Measurements from ENCODE around the gene ITIH5. TPM values are rescaled to one million over a fixed set of nuclear protein-coding genes. Genes with fewer than 3 reads are reported as not detected.

Gene ITIH5
- total RNA-seq, 1 donor from 2014 or later: not detected

- H3K9me3 Mint-ChIP-seq: no peaks in the 10 kb centered on the region
- peak overlapping the region; percentile 74 for H3K4me3 Mint-ChIP-seq
- intact Hi-C loops (cut with micrococcal nuclease): loop anchor here (5.0 kb wide), 1 partner anchor 140 kb away; no protein-coding TSS in a partner anchor
- ATAC-seq (ENCODE audit: low read depth) (peak; percentile 49), DNase-seq (no peak)
- no peaks in the 10 kb centered on the region for H3K36me3 Mint-ChIP-seq (ENCODE audit: low read depth)
- POLR2A ChIA-PET: interaction anchor here (0.6 kb wide), 1 partner anchor 104 kb away, joined by 5 read pairs; no protein-coding TSS in a partner anchor
- H3K4me1 Mint-ChIP-seq: peaks cover 14% of the 10 kb centered on the region
- peaks cover 46% of the 10 kb centered on the region for H3K27me3 Mint-ChIP-seq
- CTCF ChIA-PET: no interaction called here
- no peak overlapping the region for H3K27ac Mint-ChIP-seq
- TF ChIP-seq CTCF (IDR thresholded peaks at IDR 0.05): no peak
These were observed 736 bp upstream of the ITIH5 start for GRCh38 chr10:7667262-7668141.

GRCh38 chr10:7665767-7666166 is 999 bp downstream of the ITIH5 start:
- ChIA-PET POLR2A (no interaction called here), CTCF (interaction anchor here (1.1 kb wide), 1 partner anchor 21 kb away, joined by 5 read pairs; no protein-coding TSS in a partner anchor)
- DNase-seq: no peak
- peak overlapping the region; percentile 75 for H3K4me3 Mint-ChIP-seq
- H3K27me3 Mint-ChIP-seq: peaks cover 50% of the 10 kb centered on the region
- TF ChIP-seq CTCF (IDR thresholded peaks at IDR 0.05): no peak
- peaks cover 14% of the 10 kb centered on the region for H3K4me1 Mint-ChIP-seq
- no peaks in the 10 kb centered on the region for H3K36me3 Mint-ChIP-seq (ENCODE audit: low read depth)
- no peak overlapping the region for H3K27ac Mint-ChIP-seq
- intact Hi-C loops (cut with micrococcal nuclease): loop anchor here (5.0 kb wide), 1 partner anchor 138 kb away; no protein-coding TSS in a partner anchor
- H3K9me3 Mint-ChIP-seq: no peaks in the 10 kb centered on the region
- no peak for ATAC-seq (ENCODE audit: low read depth)

- POLR2A ChIA-PET: interaction anchor here (0.7 kb wide), 1 partner anchor 99 kb away, joined by 3 read pairs; no protein-coding TSS in a partner anchor
- H3K4me3 Mint-ChIP-seq: no peak overlapping the region
- peaks cover 49% of the 10 kb centered on the region for H3K27me3 Mint-ChIP-seq
- TF ChIP-seq CTCF (IDR thresholded peaks at IDR 0.05): no peak
- DNase-seq (no peak), ATAC-seq (ENCODE audit: low read depth) (no peak)
- peaks cover 14% of the 10 kb centered on the region for H3K4me1 Mint-ChIP-seq
- intact Hi-C loops (cut with micrococcal nuclease): loop anchor here (5.0 kb wide), 1 partner anchor 137 kb away; no protein-coding TSS in a partner anchor
- no peak overlapping the region for H3K27ac Mint-ChIP-seq
- CTCF ChIA-PET: no interaction called here
- H3K9me3 Mint-ChIP-seq: no peaks in the 10 kb centered on the region
- H3K36me3 Mint-ChIP-seq (ENCODE audit: low read depth): no peaks in the 10 kb centered on the region
These were observed 2.1 kb downstream of the ITIH5 start for GRCh38 chr10:7664707-7665106.

GRCh38 chr10:7662522-7662921 is 4.2 kb downstream of the ITIH5 start:
- H3K36me3 Mint-ChIP-seq (ENCODE audit: low read depth): no peaks in the 10 kb centered on the region
- peaks cover 9% of the 10 kb centered on the region for H3K4me1 Mint-ChIP-seq
- H3K9me3 Mint-ChIP-seq: no peaks in the 10 kb centered on the region
- H3K27me3 Mint-ChIP-seq: peaks cover 50% of the 10 kb centered on the region
- CTCF ChIA-PET: interaction anchor here (1.6 kb wide), 1 partner anchor 25 kb away, joined by 5 read pairs; no protein-coding TSS in a partner anchor
- intact Hi-C loops (cut with micrococcal nuclease): no loop called here
- H3K27ac Mint-ChIP-seq: no peak overlapping the region
- no peak overlapping the region for H3K4me3 Mint-ChIP-seq
- TF ChIP-seq CTCF (IDR thresholded peaks at IDR 0.05): no peak
- no peak for DNase-seq
- POLR2A ChIA-PET: no interaction called here
- ATAC-seq (ENCODE audit: low read depth): no peak

GRCh38 chr10:7659560-7659959 is 7.2 kb downstream of the ITIH5 start:
- Mint-ChIP-seq H3K27me3 (peaks cover 37% of the 10 kb centered on the region), H3K9me3 (no peaks in the 10 kb centered on the region), H3K27ac (no peak overlapping the region), H3K4me3 (no peak overlapping the region), H3K4me1 (no peaks in the 10 kb centered on the region), H3K36me3 (ENCODE audit: low read depth) (no peaks in the 10 kb centered on the region)
- ATAC-seq (ENCODE audit: low read depth) (no peak), DNase-seq (no peak)
- no peak for TF ChIP-seq CTCF (IDR thresholded peaks at IDR 0.05)
- ChIA-PET CTCF (no interaction called here), POLR2A (interaction anchor here (0.6 kb wide), 1 partner anchor 12 kb away, joined by 3 read pairs; no protein-coding TSS in a partner anchor)
- intact Hi-C loops (cut with micrococcal nuclease): no loop called here

Data from activated B cell treated with CpG ODN at 0.5 μM for 24 hours (primary cell).